GM19238 (cell line): ENCODE measurements around the gene SURF2.
A peak's percentile ranks its signal among the peaks of the same experiment; 100 is the strongest.
"Not testable (repeated sequence)": the region's sequence is repeated elsewhere in the genome, so short reads cannot be mapped to it uniquely, and the experiment has no call there.

ENCODE experiments used
- DNase-seq: peaks from one replicate; pipeline ENCODE4 v3.0.0; 2011; ENCODE audit warnings: low spot score; ENCODE audit not compliant: insufficient read length

The SURF2 gene

DNA sequence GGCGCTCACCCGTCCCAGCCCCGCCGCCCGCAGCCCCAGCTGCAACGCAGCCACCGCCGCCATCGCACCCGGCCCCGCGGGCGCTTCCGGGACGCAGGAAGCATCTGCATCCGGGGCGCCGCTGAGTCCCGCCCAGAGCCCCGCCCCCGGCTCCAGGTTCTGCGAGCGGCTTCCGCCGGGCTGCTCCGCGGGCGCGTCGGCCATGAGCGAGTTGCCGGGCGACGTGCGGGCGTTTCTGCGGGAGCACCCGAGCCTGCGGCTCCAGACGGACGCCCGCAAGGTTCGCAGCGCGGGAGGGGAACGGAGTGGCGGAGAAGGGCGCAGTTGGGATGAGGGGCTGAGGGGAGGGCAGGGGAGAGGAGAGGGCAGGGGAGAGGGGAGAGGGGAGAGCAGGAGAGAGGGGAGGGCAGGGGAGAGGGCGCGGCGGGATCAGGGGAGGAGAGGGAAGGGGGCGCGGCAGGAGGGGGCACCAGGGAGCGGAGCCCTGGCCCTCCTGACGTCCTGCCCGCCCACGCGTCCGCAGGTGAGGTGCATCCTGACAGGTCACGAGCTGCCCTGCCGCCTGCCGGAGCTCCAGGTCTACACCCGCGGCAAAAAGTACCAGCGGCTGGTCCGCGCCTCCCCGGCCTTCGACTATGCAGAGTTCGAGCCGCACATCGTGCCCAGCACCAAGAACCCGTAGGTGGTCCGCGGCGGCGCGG, at the start of gene SURF2, which contains the start of gene SURF1:
Gene SURF2 (plus strand): TSS at position 160 of the 701 bp plus-strand sequence. CDS start 43 bp downstream, at position 203.
Gene SURF1 (minus strand): TSS at position 97 of the 701 bp plus-strand sequence. CDS start 34 bp downstream, at position 63.
- peak; percentile 89 for DNase-seq

DNA sequence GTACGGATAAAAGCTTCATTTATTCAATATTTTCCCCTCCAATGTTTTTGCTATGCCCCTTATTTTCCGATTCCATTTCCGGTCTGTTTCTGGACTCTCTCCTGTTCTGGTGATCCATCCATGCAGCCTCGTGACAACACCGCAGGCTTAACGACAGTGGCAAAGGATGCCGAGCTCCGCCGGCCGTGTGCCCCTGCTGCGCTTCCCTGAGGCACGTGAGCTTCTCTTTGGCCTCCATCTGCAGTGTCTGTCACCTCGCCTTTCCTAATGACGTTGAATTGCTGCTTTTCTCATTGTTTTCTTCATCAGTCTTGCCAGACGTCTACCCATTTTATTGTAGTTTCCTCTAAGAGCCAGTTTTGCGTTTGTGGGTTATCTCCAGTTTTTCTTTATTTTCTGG, 49.0 kb upstream of the SURF2 start:
- DNase-seq: no peak

- DNase-seq: no peak
These were observed 46.7 kb upstream of the SURF2 start for GRCh38 chr9:133309608-133310007.

GRCh38 chr9:133315997-133316396, 40.4 kb upstream of the SURF2 start:
- DNase-seq: no peak

- DNase-seq: not testable (repeated sequence)
These were observed 38.8 kb upstream of the SURF2 start for GRCh38 chr9:133317551-133317950.

- no peak for DNase-seq
These were observed 35.9 kb upstream of the SURF2 start for GRCh38 chr9:133320421-133320881.

DNA sequence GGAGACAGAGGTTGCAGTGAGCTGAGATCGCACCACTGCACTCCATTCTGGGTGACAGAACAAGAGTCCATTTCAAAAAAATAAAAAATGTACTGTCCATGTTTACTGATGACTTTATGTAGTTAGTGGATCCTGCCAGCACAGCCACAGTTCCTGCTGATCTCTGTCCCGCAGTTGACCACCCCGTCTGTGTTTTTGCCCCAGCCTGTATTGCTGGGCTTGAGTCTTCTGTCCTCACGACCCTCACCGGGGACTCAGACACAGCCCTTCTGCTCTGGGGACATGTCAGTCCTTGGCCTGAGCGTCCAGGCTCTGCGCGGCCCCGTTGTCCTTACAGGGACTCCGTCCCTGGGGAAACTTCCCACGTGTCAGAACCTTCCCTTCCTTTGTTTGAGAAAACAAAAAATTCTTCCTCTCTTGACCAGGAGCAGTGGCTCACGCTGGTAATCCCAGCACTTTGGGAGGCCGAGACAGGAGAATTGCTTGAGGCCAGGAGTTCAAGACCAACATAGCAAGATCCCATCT, 34.9 kb upstream of the SURF2 start:
- no peak for DNase-seq

DNA sequence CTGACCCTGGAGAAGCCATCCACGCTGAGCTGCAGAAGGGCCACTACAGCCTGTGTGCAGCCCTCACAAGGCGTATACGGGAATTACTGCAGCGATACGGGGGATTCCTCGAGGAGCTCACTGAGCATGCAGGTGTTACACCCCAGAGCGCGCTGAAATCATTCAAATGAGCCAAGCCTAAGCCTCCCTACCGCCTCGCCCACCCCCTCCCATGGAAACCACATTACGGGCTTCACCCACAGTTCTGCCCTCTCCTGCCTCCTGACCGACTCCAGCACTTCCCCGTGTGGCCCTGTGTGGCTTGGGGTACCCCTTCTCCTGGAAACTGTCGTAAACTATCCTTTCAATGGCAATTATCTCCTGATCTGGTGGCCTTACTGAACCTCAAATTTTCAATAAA, 33.6 kb upstream of the SURF2 start:
- DNase-seq: no peak

GRCh38 chr9:133323211-133323610, 33.1 kb upstream of the SURF2 start:
- DNase-seq: no peak

DNA sequence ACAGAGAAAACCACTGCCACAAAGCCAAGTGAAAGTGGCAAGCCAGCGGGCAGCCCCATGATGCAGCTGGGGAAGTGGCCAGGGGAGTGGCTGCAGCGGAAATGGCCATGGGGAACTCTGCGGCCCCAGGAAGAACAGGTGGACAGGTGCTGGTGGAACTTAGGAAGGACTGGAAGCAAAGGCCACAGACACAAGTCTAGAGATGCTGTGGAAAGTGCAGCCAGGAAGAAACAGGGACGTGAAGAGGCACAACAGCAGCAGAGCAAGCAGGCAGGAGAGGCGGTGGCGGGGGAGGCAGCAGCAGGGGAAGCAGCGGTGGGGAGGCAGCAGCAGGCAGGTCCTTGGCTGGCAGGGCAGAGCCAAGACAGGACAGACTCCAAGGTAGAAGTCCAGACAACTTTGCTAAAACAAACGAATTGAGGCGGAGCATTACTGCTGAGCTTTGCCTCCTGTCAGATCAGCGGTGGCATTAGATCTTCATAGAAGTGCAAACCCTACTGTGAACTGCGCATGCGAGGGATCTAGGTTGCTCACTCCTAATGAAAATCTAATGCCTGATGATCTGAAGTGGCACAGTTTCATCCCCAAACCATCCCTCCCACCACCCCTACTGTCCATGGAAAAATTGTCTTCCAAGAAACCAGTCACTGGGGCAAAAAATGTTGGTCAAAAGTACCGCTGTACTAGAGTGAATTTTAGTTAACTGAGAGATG, 32.2 kb upstream of the SURF2 start:
- DNase-seq: no peak

DNA sequence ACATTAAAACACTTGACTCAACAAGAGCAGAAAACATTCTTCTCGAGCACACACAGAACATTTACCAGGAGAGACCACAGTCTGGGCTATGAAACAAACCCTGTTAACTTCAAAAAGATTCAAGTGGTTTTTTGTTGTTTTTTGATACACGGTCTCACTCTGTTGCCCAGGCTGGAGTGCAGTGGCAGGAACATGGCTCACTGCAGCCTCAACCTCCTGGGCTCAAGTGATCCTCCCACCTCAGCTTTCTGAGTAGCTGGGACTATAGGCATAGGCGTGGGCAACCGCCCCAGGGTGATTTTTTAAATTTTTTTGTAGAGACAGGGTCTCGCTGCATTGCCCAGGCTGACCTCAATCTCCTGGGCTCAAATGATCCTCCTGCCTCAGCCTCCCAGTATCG, 29.3 kb upstream of the SURF2 start:
- not testable (repeated sequence) for DNase-seq

DNA sequence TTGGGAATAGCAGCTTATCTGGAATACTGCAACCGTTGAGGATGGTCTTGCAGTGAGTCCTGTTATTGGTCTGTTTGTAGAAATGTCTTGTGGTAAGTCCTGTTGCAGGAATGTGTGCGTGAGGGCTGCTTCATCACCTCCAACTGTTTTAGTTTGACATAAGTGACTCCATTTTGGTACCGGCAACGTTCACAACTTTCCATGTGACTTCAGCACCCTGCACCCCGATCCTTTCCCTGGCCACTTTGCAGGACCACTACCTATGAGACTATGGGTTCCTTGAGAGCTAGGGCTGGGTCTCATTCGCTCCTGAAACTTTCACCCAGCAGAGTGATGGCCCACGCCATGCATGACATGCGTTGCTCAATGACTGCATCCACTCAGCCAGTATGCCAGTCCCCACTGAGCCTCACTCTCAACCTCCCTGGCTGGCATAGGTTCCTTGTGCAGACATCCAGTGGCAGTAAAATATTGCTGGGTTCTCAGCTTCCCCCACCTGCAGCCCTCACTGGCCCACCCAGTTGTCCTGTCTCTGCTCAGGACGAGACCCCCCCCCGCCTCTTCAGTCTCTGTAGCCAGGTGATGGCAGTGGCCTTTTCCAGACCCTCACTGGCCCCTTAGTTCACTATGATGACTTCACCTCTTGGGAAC, 28.4 kb upstream of the SURF2 start:
- DNase-seq: no peak

GRCh38 chr9:133329306-133330156, 26.8 kb upstream of the SURF2 start:
- not testable (repeated sequence) for DNase-seq

- no peak for DNase-seq
These were observed 25.1 kb upstream of the SURF2 start for GRCh38 chr9:133331221-133331620.

DNA sequence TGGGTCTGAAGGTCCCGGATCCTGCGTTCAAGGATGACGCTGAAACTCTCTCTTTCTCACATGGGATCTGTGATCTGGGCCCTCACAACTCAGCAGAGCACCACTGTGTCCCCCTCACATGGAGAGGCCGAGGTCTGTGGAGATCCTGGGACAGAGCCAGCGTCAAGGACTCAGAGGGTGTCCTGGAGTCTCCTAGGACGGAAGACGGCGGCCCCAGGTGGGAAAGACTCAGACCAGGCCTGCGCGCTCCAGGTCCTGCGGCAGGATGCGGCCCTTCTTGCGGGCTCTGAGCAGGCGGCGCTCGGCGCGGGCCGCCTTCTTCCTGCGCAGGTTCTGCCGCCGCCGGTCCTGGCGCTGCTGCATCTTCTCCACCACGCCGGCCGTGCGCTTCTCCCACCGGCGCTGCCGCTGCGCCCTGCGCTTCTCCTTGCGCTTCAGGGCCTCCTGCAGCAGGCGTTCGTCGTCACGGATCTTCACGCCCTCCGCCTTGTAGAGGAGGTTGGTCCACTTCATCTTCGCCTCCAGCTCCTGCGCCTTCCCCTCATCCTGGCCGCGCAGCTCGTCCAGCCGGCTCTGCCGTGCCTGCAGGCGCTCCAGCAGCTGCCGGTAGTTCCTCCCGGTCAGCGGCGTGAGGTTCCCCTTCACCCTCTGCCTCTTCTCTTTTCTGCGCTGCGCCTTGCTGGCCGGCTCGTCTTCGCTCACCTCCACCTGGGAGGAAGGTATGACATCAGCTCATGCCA, 24.5 kb upstream of the SURF2 start:
- DNase-seq: no peak

DNA sequence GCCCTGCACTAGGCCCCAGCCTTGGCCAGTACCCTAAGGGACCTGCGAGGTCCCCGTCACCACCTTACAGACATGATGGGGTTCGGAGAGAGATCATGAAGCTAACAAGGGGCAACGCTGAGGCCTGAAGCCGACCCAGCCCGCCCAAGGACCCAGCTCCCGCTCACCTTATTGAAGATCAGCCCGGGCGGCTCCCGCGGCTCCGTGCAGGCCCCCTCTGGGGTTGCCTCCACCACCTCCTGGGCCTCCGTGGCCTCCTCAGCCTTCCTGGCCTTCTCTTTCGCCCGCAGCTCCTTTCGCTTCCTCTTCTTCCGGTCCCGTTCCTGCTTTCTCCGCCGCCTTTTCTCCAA, 24.0 kb upstream of the SURF2 start:
- no peak for DNase-seq

GRCh38 chr9:133333011-133333410, 23.3 kb upstream of the SURF2 start:
- DNase-seq: no peak

GRCh38 chr9:133333566-133333965, 22.8 kb upstream of the SURF2 start:
- DNase-seq: no peak

- DNase-seq: no peak
These were observed 22.2 kb upstream of the SURF2 start for GRCh38 chr9:133334161-133334560.

DNA sequence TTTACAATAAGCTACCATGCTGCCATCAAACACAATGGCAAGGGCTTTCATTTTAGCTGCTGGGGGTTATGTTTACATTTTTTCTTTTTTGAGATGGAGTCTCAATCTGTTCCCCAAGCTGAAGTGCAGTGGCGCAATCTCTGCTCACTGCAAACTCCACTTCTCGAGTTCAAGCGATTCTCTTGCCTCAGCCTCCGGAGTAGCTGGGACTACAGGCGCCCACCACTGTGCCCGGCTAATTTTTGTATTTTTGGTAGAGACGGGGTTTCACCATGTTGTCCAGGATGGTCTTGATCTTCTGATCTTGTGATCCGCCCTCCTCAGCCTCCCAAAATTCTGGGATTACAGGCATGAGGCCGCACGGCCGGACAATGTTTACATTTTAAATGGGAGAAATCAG, 21.5 kb upstream of the SURF2 start:
- not testable (repeated sequence) for DNase-seq
